Smooth muscle cell (in vitro differentiated cells): ENCODE measurements around the gene HOXA10. TPM values are rescaled to one million over a fixed set of nuclear protein-coding genes. Genes with fewer than 3 reads are reported as not detected.

Source experiments
- DNase-seq: peaks from one replicate; lab custom pipeline; 2025; ENCODE audit not compliant: unreplicated experiment; lab: John Stamatoyannopoulos, UW
- H2AFZ ChIP-seq: fragments of 200-600 bp; sonication (generic); 2 replicates; pipeline ENCODE4 v1.6.0; 2016; ENCODE audit warnings: antibody characterized with exemption, low read depth, mild to moderate bottlenecking
- H3F3A ChIP-seq: fragments of 200-600 bp; sonication (generic); 2 replicates; pipeline ENCODE4 v1.6.0; 2017; ENCODE audit warnings: antibody characterized with exemption, low read depth
- H3K27ac ChIP-seq: fragments of 200-600 bp; sonication (generic); 2 replicates; pipeline ENCODE4 v1.5.1; 2016; ENCODE audit warnings: low read depth, mild to moderate bottlenecking
- H3K27me3 ChIP-seq: fragments of 200-600 bp; sonication (generic); 2 replicates; pipeline ENCODE4 v1.6.1; 2016; ENCODE audit warnings: low read depth, mild to moderate bottlenecking
- H3K36me3 ChIP-seq: fragments of 200-600 bp; sonication (generic); 2 replicates; pipeline ENCODE4 v1.5.1; 2016; ENCODE audit warnings: low read depth
- H3K4me1 ChIP-seq: fragments of 200-600 bp; sonication (generic); 2 replicates; pipeline ENCODE4 v1.5.1; 2016; ENCODE audit warnings: low read depth
- H3K4me2 ChIP-seq: fragments of 200-600 bp; sonication (generic); 2 replicates; pipeline ENCODE4 v1.6.0; 2016; ENCODE audit warnings: mild to moderate bottlenecking
- H3K4me3 ChIP-seq: fragments of 200-600 bp; sonication (generic); 2 replicates; pipeline ENCODE4 v1.5.1; 2016; ENCODE audit warnings: mild to moderate bottlenecking
- H3K79me2 ChIP-seq: fragments of 200-600 bp; sonication (generic); 2 replicates; pipeline ENCODE4 v1.6.0; 2016; ENCODE audit warnings: low read depth, mild to moderate bottlenecking
- H3K9ac ChIP-seq: fragments of 200-600 bp; sonication (generic); 2 replicates; pipeline ENCODE4 v1.6.0; 2016; ENCODE audit warnings: low read depth
- H3K9me3 ChIP-seq: fragments of 200-600 bp; sonication (generic); replicated peaks from 2 replicates; pipeline ENCODE4 v1.5.1; 2016; ENCODE audit warnings: low read depth
- H4K20me1 ChIP-seq: fragments of 200-600 bp; sonication (generic); 2 replicates; pipeline ENCODE4 v1.6.0; 2016; ENCODE audit warnings: low read depth
- CTCF ChIP-seq: fragments of 200-600 bp; sonication (generic); IDR thresholded peaks from 2 replicates; pipeline ENCODE4 v1.5.1; 2017; ENCODE audit warnings: borderline replicate concordance, mild to moderate bottlenecking, antibody characterized with exemption; ENCODE audit not compliant: insufficient read depth, poor library complexity, severe bottlenecking
- WGBS: methylation state at CpG from one replicate; pipeline ENCODE4 v1.1.7; 2016; ENCODE audit warnings: low lambda C conversion rate; 5-methylcytosine and 5-hydroxymethylcytosine counted together
- polyA plus RNA-seq: library from polyadenylated mRNA; unstranded; fragments of >200 nt; fragmentation: Nextera tagmentation; extraction: Ambion mirVana; gene quantifications from 2 replicates; pipeline ENCODE4 v1.2.1, GENCODE V29; 2016
- total RNA-seq: library from RNA; depleted of rRNA; stranded (reverse); fragments of >200 nt; gene quantifications from 2 replicates; pipeline ENCODE4 v1.2.3, GENCODE V29; 2014

Gene HOXA10
- total and polyA plus RNA-seq, 2 experiments from 2014 or later, result 37.6 to 53.6 TPM

GRCh38 chr7:27130540-27131389 lies 43.4 kb downstream of the HOXA10 start, which contains the start of gene HOXA4:
HOXA4 (minus strand) TSS chr7:27130757; CDS start chr7:27130733, 24 bp downstream.
- H3K27ac ChIP-seq, result no peak within 1 kb of the TSS
- no peaks in the 10 kb centered on the region for H3F3A ChIP-seq
- no peak within 1 kb of the TSS for H3K9ac ChIP-seq
- WGBS, result under 1% methylated on average over 29 of the region's 67 CpGs
- no peaks in the 10 kb centered on the region for H3K36me3 ChIP-seq
- H2AFZ ChIP-seq, result peak within 1 kb of the TSS; percentile 94
- peaks cover 100% of the 10 kb centered on the region for H3K27me3 ChIP-seq
- peak within 1 kb of the TSS; percentile 88 for H3K4me2 ChIP-seq
- no peak for DNase-seq
- peaks cover 7% of the 10 kb centered on the region for H3K4me1 ChIP-seq
- peak within 1 kb of the TSS; percentile 60 for H3K4me3 ChIP-seq
- H3K79me2 ChIP-seq, result no peaks in the 10 kb centered on the region
- TF ChIP-seq CTCF, result no peak
- H4K20me1 ChIP-seq, result no peaks in the 10 kb centered on the region
- H3K9me3 ChIP-seq, result no peaks in the 10 kb centered on the region

GRCh38 chr7:27129729-27130539 lies 44.2 kb downstream of the HOXA10 start:
- peak overlapping the region; percentile 60 for H3K4me3 ChIP-seq
- no peaks in the 10 kb centered on the region for H4K20me1 ChIP-seq
- H3K4me1 ChIP-seq, result peaks cover 7% of the 10 kb centered on the region
- H3K79me2 ChIP-seq, result no peaks in the 10 kb centered on the region
- no peak overlapping the region for H3K27ac ChIP-seq
- no peak overlapping the region for H2AFZ ChIP-seq
- H3K4me2 ChIP-seq, result peak overlapping the region; percentile 88
- H3K9me3 ChIP-seq, result no peaks in the 10 kb centered on the region
- no peak overlapping the region for H3K9ac ChIP-seq
- H3K36me3 ChIP-seq, result no peaks in the 10 kb centered on the region
- peaks cover 100% of the 10 kb centered on the region for H3K27me3 ChIP-seq
- no peak for DNase-seq
- H3F3A ChIP-seq, result no peaks in the 10 kb centered on the region
- WGBS, result 2% methylated on average over 37 of the region's 72 CpGs
- no peak for TF ChIP-seq CTCF

- WGBS, result 18% methylated on average over 28 of the region's 28 CpGs
- no peak for DNase-seq
- Histone ChIP-seq H3F3A (no peaks in the 10 kb centered on the region), H3K79me2 (no peaks in the 10 kb centered on the region), H2AFZ (no peak overlapping the region), H3K9me3 (no peaks in the 10 kb centered on the region), H3K4me1 (peaks cover 7% of the 10 kb centered on the region), H3K27me3 (peaks cover 100% of the 10 kb centered on the region), H3K36me3 (no peaks in the 10 kb centered on the region), H3K9ac (no peak overlapping the region), H4K20me1 (no peaks in the 10 kb centered on the region), H3K27ac (no peak overlapping the region), H3K4me2 (no peak overlapping the region), H3K4me3 (no peak overlapping the region)
- TF ChIP-seq CTCF, result no peak
These were observed 45.1 kb downstream of the HOXA10 start for GRCh38 chr7:27128776-27129728.
